ENCODE measurements around the gene MAN2A1.

Gene MAN2A1

GRCh38 chr5:109708813-109709212 lies 19.1 kb downstream of the MAN2A1 start:
- ATAC-seq, result no peak

DNA sequence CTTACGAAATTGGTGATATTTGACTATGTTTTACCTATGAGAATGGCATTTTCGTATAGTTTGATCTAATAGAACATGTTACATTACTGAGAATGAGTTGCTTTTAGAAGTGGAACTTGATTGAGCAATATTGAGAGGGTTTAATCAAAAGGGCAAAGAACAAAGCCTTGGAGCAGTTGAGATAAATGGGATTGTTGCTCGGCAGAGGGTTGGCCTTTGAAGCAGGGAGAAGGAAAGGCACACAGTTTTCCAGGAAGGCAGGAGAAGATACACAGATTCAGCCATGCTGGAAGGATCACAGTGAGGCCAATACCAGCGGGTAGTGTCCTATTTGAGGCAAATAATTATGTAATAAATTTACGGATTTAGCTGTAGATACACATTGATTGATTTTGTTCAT lies 19.5 kb downstream of the MAN2A1 start:
- no peak for ATAC-seq

DNA sequence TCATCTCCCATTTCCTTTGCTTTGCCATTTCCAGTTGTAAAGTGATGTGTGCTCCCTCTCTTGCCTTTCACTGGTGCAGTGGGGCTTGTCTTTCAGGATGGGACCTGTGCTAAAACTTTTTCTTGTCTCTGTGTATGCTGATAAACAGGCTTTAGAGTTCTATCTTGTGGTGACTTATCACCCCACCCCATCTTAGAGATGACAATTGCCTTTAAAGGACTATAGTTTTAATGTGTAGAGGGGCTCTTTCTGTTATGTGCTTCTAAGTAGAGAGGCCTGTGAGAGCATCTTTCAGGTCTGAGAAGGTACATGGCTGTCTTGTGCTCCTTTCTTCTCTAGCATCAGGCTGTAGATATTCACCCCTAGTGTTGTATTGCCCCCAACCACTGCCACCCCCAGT lies 21.9 kb downstream of the MAN2A1 start:
- ATAC-seq, result no peak

GRCh38 chr5:109713453-109713852 lies 23.7 kb downstream of the MAN2A1 start:
- no peak for ATAC-seq

GRCh38 chr5:109714592-109714991 lies 24.9 kb downstream of the MAN2A1 start:
- no peak for ATAC-seq

GRCh38 chr5:109718216-109718615 lies 28.5 kb downstream of the MAN2A1 start:
- ATAC-seq, result no peak

GRCh38 chr5:109718632-109719031 lies 28.9 kb downstream of the MAN2A1 start:
- no peak for ATAC-seq

GRCh38 chr5:109719978-109720377 lies 30.3 kb downstream of the MAN2A1 start:
- no peak for ATAC-seq

DNA sequence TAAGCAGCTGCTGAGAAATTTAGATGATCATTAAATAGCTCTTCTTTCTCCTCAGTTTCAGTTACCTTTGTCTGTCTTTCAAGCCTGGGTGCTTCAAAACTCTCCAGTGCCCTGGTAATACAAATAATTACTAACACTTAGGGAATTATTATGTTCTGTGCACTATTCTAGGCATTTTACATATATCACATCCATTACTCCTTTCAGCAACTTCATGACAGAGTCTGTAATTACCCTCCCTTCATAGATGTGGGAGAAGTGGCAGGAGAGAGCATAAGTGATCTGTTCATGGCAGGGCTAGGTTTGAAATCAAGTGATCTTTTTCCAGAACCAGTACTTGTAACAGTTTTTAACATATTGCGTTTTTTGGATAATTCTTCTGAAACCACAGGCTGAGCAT lies 32.0 kb downstream of the MAN2A1 start:
- ATAC-seq, result no peak

GRCh38 chr5:109723606-109724005 lies 33.9 kb downstream of the MAN2A1 start:
- no peak for ATAC-seq

GRCh38 chr5:109725135-109725534 lies 35.4 kb downstream of the MAN2A1 start:
- ATAC-seq, result no peak

GRCh38 chr5:109739741-109740728 lies 50.3 kb downstream of the MAN2A1 start:
- ATAC-seq, result no peak

GRCh38 chr5:109740966-109741365 lies 51.2 kb downstream of the MAN2A1 start:
- no peak for ATAC-seq

GRCh38 chr5:109741390-109741789 lies 51.7 kb downstream of the MAN2A1 start:
- ATAC-seq, result no peak

DNA sequence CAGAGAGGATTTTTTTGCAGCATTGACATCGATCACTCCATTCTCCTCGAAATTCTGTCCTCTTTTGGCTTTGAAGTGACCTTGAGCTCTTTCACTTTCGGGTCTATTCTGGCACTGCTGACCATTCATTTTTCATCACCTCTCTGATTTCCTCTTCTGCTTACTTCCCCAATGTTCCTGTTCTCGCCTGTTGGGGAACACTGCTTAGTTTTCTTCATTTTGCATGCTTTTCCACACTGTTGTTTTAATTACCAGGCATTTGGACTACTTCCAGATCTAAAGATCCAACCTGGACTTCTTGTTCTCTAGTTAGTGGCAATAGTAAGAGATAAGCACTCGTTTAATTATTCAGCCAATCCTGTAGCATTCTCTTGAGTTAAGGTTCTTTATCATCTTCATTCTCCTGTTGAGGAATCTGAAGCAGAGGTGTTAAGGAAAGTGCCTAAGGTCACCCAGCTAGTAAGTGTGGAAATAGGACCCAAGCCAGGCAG lies 53.4 kb downstream of the MAN2A1 start:
- no peak for ATAC-seq

- ATAC-seq, result no peak
Observed at GRCh38 chr5:109743770-109744212, 54.1 kb downstream of the MAN2A1 start.

DNA sequence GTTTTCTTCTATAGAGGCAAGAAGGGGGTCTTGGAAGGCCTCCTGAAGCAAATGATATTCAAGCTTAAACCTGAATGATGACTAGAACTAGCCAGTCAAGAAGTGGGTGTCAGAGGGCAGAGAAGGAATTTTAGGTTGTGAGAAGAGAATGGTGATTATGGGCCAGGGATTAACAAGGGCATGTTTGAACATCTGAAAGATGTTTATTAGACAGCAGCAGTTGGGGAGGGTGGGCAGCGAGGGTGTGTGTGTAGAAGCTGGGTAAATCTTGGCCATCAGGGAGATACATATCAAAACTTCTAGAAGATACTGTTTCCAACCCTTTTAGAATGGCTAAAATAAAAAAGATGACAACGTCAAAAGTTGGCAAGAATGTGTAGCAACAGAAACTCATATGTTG lies 54.5 kb downstream of the MAN2A1 start:
- ATAC-seq, result no peak

GRCh38 chr5:109748546-109748945 lies 58.8 kb downstream of the MAN2A1 start:
- no peak for ATAC-seq

DNA sequence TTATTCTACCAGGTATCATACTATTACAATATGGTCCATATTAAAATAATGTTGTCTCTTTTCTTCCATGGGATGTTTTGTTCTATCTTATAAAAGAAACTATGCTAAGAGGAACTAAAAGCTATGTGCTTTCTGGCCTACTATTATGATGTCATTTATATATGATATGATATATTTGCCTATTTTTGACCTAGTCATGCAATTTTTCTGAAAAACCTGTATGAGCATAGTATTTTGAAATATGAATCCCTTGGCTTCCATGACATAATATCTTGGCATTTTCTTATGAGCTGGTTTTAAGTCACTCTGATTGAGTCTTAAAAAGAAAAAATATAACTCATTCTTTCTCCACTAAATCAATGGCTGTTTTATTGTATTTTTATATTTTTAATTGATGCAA lies 60.7 kb downstream of the MAN2A1 start:
- ATAC-seq, result no peak

DNA sequence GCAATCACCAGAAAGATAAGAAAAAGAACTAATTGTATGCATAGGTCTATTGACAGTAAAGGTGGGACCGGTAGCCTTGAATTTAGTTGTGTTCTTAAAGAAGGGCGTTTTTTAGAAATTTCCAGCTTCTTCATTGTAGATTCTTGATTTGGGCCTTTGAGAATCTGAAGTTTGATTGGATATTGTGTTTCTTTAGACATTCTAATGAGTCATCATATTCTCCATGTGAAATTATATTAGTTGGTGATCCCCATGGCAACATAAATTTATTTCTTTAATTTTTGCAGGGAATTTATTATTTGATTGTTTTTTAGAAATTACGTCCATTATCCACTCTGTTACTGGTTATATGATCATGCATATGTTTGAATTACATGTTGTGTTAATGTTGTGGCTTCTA lies 63.6 kb downstream of the MAN2A1 start:
- no peak for ATAC-seq

DNA sequence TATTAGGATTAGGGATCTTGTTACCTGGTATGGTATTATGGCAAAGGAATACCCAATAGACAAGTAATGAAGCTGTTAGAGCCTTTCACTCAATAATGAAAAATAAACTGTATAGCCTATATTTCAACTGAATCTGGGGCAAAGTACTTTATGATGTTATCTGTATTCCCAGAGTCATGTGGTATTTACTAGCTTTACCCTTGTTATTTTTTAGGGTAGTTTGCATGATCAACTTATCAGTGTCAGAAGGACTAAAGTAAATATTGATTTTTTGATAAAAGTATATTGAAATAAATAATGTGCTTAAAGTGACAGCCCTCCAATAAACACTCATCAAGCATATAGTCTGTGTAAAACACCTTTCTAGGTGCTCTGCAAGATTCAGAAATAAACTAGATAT lies 64.6 kb downstream of the MAN2A1 start:
- no peak for ATAC-seq

DNA sequence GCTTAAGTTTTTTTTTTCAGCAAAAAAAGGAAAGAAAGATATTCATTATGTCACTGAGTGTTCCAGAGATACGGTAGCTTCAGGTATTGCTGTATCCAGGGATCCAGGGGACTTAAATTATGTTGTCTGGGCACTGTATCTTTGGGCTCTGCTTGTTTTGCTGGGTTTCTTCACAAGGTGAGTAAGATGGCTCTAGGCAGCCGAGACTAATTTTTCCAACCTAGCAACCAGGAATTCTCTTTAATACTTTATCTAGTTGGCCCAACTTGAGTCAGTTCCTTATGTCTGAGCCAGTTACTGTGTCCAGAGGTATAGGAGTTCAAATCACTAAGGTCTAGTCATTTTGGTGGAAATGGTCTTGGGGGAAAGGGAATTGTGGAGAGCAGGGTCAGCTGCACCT lies 66.0 kb downstream of the MAN2A1 start:
- no peak for ATAC-seq

- ATAC-seq, result no peak
Observed at GRCh38 chr5:109756543-109757185, 66.9 kb downstream of the MAN2A1 start.

DNA sequence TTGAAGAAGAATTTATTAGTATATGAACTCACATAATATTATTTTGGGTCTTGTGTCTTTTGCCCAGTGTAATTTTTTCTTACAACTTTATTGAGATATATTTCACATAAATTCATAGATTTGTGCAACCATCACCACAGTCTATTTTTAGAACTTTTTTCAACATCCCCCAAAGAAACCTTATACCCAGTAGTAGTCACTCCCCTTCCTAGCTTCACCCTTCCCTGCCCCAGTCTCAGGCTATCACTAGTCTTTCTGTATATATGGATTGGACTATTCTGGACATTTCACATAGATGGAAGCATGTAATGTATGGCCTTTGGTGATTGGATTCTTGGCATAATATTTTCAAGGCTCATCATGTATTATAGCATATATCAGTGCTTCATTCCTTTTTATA lies 67.8 kb downstream of the MAN2A1 start:
- ATAC-seq, result no peak

Data from activated CD4-positive, CD25-positive, alpha-beta regulatory T cell treated with anti-CD3 and anti-CD28 coated beads, Interleukin-2, amount 50 U/mL, for 24 hours (primary cell).